Cardiac septum (tissue), 1 donor: ENCODE measurements around the gene SPATA31D1. TPM values are rescaled to one million over a fixed set of nuclear protein-coding genes. Genes with fewer than 3 reads are reported as not detected.

Experiments
- DNase-seq: peaks from one replicate; pipeline ENCODE4 v3.0.0-alpha.2; 2020; ENCODE audit warnings: low spot score
- intact Hi-C: fragments of 100-400 bp; cut with DNase I; formaldehyde crosslinking; loops from one replicate; pipeline ENCODE4 v1.14.0; 2022
- total RNA-seq: library from RNA; stranded (reverse); fragmentation: NEBNext Ultra II Directional; extraction: Animal tissue kit (Norgen Biotek cat#: 25700); gene quantifications from one replicate; pipeline ENCODE4 v1.2.1, GENCODE V29; 2021
- donor health status: DM: no; HTN: no; CAD: no.

SPATA31D1 gene
- total RNA-seq, 1 donor from 2014 or later: not detected

DNA sequence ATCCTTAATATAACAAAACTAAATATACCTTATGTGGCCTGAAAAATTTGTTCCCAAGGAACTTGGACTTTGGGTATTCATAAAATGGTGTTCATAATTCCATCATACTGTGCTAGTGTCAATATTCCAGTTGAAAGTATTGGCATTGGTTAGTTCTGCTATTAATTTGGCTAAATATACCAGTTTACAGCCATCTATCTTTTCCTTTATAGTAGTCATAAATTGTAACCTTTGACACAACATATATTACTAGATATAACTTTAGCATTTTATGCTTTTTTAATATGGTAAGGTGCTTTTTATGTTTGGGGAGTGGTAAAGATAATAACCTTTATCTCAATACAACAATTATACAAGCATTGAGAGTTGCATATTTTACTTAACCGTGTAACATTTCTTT, 23.7 kb downstream of the SPATA31D1 start:
- DNase-seq: no peak
- intact Hi-C loops: no loop called here

- DNase-seq: no peak
- intact Hi-C loops: no loop called here
These were observed 31.8 kb downstream of the SPATA31D1 start for GRCh38 chr9:82020331-82020730.

- intact Hi-C loops: no loop called here
- DNase-seq: no peak
These were observed 32.6 kb downstream of the SPATA31D1 start for GRCh38 chr9:82021198-82021597.

DNA sequence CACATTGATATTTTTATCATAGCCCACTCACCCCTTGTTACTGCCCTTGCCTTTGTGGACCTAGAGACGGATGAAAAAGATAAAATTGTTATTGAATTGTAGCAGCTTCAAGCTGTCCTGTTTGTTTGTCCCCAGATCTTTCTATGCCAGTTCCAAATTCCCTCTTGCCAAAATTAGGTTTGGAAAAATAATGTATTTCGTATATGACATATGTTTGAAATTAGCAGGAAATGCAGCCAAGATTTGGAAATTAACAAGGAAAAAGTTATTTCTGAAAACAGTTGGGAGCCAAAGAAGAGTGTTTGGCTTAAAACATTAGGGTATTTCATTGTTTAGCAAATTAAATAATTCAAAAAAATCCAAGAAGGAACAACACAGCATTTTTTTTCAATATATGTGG, 33.5 kb downstream of the SPATA31D1 start:
- intact Hi-C loops: no loop called here
- no peak for DNase-seq

DNA sequence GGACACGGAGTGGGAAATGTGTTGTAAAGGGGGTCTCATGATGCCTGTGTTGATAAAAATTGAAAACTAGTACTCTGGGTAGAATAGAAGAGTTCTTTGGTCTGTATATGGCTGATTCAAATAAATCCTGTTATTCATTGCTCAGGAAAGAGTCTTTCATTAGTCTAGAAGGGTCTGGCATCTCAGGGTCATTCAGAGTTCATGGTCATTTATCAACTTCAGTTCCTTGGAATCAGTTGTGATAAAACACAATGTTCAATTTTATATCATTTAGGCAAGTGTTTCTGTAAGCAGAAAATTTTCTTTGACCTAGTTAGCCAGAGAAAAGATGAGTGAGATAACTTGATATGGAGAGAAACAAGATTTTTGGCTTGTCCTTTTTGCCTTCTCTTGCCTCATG, 36.3 kb downstream of the SPATA31D1 start:
- DNase-seq: no peak
- intact Hi-C loops: no loop called here

- intact Hi-C loops: no loop called here
- DNase-seq: no peak
These were observed 43.1 kb downstream of the SPATA31D1 start for GRCh38 chr9:82031538-82032280.

- DNase-seq: no peak
- intact Hi-C loops: no loop called here
These were observed 46.6 kb downstream of the SPATA31D1 start for GRCh38 chr9:82034956-82035731.

DNA sequence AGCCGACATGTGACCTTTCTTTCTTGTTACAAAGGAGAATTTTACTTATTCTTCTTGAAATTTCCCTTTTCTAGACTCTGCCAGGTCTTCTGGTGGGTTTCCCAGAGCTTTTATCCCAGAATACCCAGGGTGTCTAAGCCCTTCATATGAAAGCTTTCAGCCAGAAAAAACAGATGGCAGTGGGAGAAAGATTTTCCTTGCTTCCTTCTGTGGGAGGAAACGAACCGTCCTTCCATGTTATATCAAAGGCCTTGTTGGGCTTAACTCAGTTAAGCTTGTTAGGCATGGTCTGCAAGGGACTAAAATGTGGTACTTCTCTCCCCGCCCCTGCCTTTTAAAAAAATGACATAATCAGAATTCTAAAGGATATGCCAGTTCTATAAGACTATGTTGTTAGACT, 47.5 kb downstream of the SPATA31D1 start:
- no peak for DNase-seq

GRCh38 chr9:82037126-82037525, 48.6 kb downstream of the SPATA31D1 start:
- no peak for DNase-seq
- intact Hi-C loops: no loop called here

More for the DNA sequence above, 47.5 kb downstream of the SPATA31D1 start:
- intact Hi-C loops: no loop called here

GRCh38 chr9:82038897-82039296, 50.3 kb downstream of the SPATA31D1 start:
- no peak for DNase-seq
- intact Hi-C loops: no loop called here

Other genes with a start within 250 kb of the SPATA31D1 start
- not detected for gene SPATA31D4, start 60.3 kb upstream of the SPATA31D1 start, total RNA-seq
- gene SPATA31D3, start 45.3 kb upstream of the SPATA31D1 start, total RNA-seq: not detected